ENCODE measurements around the gene TMEM89.

DNA sequence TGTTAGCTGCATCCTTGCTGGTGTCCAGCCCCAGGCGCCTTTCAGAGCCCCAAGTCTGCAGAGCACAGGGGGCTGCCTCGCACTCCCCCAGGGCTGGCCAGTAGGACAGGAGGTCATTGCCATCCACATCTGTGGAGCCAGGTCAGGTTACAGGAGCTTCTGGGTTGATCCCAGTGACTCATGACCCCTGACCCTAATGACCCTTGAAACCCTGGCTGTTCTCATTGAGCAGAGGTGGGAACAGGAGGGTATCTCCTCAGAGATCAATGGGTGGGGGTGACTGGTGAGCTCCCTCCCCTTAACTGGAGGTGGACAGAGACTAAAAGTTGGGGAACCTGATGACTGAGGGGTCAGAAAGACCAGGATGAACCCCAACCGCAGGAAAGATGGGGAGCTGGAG lies 19.8 kb upstream of the TMEM89 start:
- TF ChIP-seq CTCF (tag by site-specific recombination; IDR thresholded peaks at IDR 0.05) (no peak), TRIM28 (IDR thresholded peaks at IDR 0.05; ENCODE audit: borderline replicate concordance, low read length) (no peak), ZNF639 (tag by site-specific recombination; IDR thresholded peaks at IDR 0.05) (no peak), ZNF561 (tag by site-specific recombination; IDR thresholded peaks at IDR 0.05; ENCODE audit: borderline replicate concordance) (no peak), ZBTB44 (tag by site-specific recombination; IDR thresholded peaks at IDR 0.05) (no peak), ZNF76 (tag by site-specific recombination; IDR thresholded peaks at IDR 0.05; ENCODE audit: borderline replicate concordance, low read depth) (no peak), ZNF16 (tag by site-specific recombination; IDR thresholded peaks at IDR 0.05; ENCODE audit: low read depth) (no peak), ZNF184 (tag by site-specific recombination; IDR thresholded peaks at IDR 0.05) (no peak), ZNF350 (tag by site-specific recombination; IDR thresholded peaks at IDR 0.05) (no peak), ZBTB21 (tag by site-specific recombination; IDR thresholded peaks at IDR 0.05) (no peak), SP2 (tag by site-specific recombination; IDR thresholded peaks at IDR 0.05) (no peak), ZNF391 (tag by site-specific recombination; IDR thresholded peaks at IDR 0.05; ENCODE audit: borderline replicate concordance, low read depth) (no peak)
- TF ChIP-seq, protein P1, sequence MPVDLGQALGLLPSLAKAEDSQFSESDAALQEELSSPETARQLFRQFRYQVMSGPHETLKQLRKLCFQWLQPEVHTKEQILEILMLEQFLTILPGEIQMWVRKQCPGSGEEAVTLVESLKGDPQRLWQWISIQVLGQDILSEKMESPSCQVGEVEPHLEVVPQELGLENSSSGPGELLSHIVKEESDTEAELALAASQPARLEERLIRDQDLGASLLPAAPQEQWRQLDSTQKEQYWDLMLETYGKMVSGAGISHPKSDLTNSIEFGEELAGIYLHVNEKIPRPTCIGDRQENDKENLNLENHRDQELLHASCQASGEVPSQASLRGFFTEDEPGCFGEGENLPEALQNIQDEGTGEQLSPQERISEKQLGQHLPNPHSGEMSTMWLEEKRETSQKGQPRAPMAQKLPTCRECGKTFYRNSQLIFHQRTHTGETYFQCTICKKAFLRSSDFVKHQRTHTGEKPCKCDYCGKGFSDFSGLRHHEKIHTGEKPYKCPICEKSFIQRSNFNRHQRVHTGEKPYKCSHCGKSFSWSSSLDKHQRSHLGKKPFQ (tag by site-specific recombination; IDR thresholded peaks at IDR 0.05): no peak
- TF ChIP-seq, protein P2, sequence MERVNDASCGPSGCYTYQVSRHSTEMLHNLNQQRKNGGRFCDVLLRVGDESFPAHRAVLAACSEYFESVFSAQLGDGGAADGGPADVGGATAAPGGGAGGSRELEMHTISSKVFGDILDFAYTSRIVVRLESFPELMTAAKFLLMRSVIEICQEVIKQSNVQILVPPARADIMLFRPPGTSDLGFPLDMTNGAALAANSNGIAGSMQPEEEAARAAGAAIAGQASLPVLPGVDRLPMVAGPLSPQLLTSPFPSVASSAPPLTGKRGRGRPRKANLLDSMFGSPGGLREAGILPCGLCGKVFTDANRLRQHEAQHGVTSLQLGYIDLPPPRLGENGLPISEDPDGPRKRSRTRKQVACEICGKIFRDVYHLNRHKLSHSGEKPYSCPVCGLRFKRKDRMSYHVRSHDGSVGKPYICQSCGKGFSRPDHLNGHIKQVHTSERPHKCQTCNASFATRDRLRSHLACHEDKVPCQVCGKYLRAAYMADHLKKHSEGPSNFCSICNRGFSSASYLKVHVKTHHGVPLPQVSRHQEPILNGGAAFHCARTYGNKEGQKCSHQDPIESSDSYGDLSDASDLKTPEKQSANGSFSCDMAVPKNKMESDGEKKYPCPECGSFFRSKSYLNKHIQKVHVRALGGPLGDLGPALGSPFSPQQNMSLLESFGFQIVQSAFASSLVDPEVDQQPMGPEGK (tag by site-specific recombination; IDR thresholded peaks at IDR 0.05): no peak

All from HEK293 (cell line).